K562 (cell line): Measurements from ENCODE around the gene LGALS12. TPM values are rescaled to one million over a fixed set of nuclear protein-coding genes. Genes with fewer than 3 reads are reported as not detected.

Experiments
- CTBP1 ChIP-seq: fragments of 450-650 bp; IDR thresholded peaks from 2 replicates; pipeline ENCODE4 v1.6.1; 2016; ENCODE audit warnings: borderline replicate concordance
- ESRRA ChIP-seq: fragments of 450-650 bp; IDR thresholded peaks from 2 replicates; pipeline ENCODE4 v1.6.1; 2014; ENCODE audit warnings: low read depth, mild to moderate bottlenecking, moderate library complexity, borderline replicate concordance
- FOXA3 ChIP-seq, 2 experiments: fragments of 450-650 bp in 1 of 2; sonication (generic) in 1 of 2; formaldehyde crosslinking; IDR thresholded peaks in 1 of 2; conservative IDR thresholded peaks in 1 of 2; 2 replicates each; pipeline versions ENCODE4 v1.4.0 to v1.8.0; 2020 to 2022; ENCODE audit warnings: mild to moderate bottlenecking in 2 of 2, missing genetic modification reagents in 1 of 2
- ILK ChIP-seq: fragments of 450-650 bp; IDR thresholded peaks from 2 replicates; pipeline ENCODE4 v1.6.1; 2016; ENCODE audit warnings: missing genetic modification characterization, low read depth, mild to moderate bottlenecking, missing compliant biosample characterization, moderate library complexity, borderline replicate concordance
- RUNX1 ChIP-seq: sonication (generic); IDR thresholded peaks from 2 replicates; pipeline ENCODE4 v1.6.1; 2016; ENCODE audit warnings: antibody characterized with exemption, low read depth
- ZNF324 ChIP-seq: fragments of 250-450 bp; sonication (Bioruptor Pico); IDR thresholded peaks from 2 replicates; pipeline ENCODE4 v1.4.0; 2020; ENCODE audit warnings: mild to moderate bottlenecking
- ZNF583 ChIP-seq: fragments of 250-450 bp; sonication (Bioruptor Pico); IDR thresholded peaks from 2 replicates; pipeline ENCODE4 v1.4.0; 2020
- polyA plus RNA-seq, 8 experiments: library from polyadenylated mRNA; depleted of rRNA in 4 of 8; stranded (reverse) in 5 of 8; unstranded in 3 of 8; fragments of >200 nt; fragmentation: Nextera tagmentation in 2 of 8; fragmentation: Illumina TruSeq in 1 of 8; extraction: Ambion mirVana in 2 of 8; extraction: Trizol in 1 of 8; gene quantifications; 2 replicates each; pipeline versions ENCODE4 v1.2.1 to v1.2.3, GENCODE V29; 2011 to 2014; ENCODE audit warnings: inconsistent platforms in 1 of 8, missing spikeins in 1 of 8
- total RNA-seq, 7 experiments: library from RNA; depleted of rRNA in 6 of 7; stranded (reverse); fragments of >200 nt in 6 of 7; fragmentation: Illumina TruSeq in 2 of 7; extraction: Trizol in 2 of 7; gene quantifications; 2 replicates each; pipeline versions ENCODE4 v1.2.1 to v1.2.3, GENCODE V29; 2011 to 2021; ENCODE audit warnings: low replicate concordance in 1 of 7
- TF ChIP-seq, protein P1 (sequence below): sonication (generic); formaldehyde crosslinking; IDR thresholded peaks from 2 replicates; pipeline ENCODE4 v1.8.0; 2022; ENCODE audit warnings: missing genetic modification reagents, mild to moderate bottlenecking, borderline replicate concordance
- TF ChIP-seq, protein P2 (sequence below): fragments of 450-650 bp; formaldehyde crosslinking; IDR thresholded peaks from 2 replicates; pipeline ENCODE4 v1.4.0; 2020; ENCODE audit warnings: mild to moderate bottlenecking, moderate library complexity
- TF ChIP-seq, protein P3 (sequence below): sonication (generic); formaldehyde crosslinking; IDR thresholded peaks from 2 replicates; pipeline ENCODE4 v1.4.0; 2020; ENCODE audit warnings: mild to moderate bottlenecking, missing genetic modification reagents
- TF ChIP-seq, protein P4 (sequence below): fragments of 450-650 bp; conservative IDR thresholded peaks from 2 replicates; pipeline ENCODE4 v1.6.1; 2016; ENCODE audit warnings: missing genetic modification characterization, low read depth, mild to moderate bottlenecking, control low read depth, missing compliant biosample characterization

Gene LGALS12
- total and polyA plus RNA-seq, 9 of the 15 experiments (the other 6 are each of a cell fraction or from before 2014, with no cell fraction given) = 0.66 to 8.0 (median 5.0) TPM

DNA sequence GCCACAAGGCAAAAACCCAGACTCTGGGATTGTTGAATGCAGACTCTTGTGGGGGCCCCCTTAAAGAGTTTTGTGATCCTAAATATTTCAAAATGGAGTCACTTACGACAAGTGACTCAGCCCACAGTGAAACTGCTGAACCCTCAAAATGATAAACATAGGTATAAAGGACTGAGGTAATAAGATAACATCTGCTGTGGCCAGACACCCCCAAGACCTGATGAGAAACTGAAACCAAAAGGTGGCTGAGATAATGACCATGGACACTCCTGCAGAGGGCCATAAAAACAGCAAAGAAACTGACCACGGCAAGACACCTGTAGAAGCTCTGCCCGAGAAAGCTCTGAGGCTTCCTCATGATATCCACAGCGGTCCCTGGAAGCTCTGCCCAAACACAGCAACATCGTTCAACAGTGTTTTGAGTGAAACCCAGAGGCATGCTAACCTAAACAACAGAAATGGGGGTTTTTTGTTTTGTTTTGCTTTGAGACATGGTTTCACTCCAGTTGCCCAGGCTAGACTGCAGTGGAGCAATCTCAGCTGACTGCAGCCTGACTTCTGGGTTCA, 29.1 kb downstream of the LGALS12 start (continued):
- TF ChIP-seq, protein P1, sequence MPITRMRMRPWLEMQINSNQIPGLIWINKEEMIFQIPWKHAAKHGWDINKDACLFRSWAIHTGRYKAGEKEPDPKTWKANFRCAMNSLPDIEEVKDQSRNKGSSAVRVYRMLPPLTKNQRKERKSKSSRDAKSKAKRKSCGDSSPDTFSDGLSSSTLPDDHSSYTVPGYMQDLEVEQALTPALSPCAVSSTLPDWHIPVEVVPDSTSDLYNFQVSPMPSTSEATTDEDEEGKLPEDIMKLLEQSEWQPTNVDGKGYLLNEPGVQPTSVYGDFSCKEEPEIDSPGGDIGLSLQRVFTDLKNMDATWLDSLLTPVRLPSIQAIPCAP (CRISPR knock-in tag) = no peak
- peak; percentile 87 for TF ChIP-seq ZNF324
- peak; percentile 95 for TF ChIP-seq ILK (tag)
- TF ChIP-seq ESRRA = no peak
- peak; percentile 10; the same call in 1 of the 2 replicates for TF ChIP-seq CTBP1
- no peak for TF ChIP-seq RUNX1
- TF ChIP-seq ZNF583 (CRISPR knock-in tag) = peak; percentile 99
- TF ChIP-seq, protein P2, sequence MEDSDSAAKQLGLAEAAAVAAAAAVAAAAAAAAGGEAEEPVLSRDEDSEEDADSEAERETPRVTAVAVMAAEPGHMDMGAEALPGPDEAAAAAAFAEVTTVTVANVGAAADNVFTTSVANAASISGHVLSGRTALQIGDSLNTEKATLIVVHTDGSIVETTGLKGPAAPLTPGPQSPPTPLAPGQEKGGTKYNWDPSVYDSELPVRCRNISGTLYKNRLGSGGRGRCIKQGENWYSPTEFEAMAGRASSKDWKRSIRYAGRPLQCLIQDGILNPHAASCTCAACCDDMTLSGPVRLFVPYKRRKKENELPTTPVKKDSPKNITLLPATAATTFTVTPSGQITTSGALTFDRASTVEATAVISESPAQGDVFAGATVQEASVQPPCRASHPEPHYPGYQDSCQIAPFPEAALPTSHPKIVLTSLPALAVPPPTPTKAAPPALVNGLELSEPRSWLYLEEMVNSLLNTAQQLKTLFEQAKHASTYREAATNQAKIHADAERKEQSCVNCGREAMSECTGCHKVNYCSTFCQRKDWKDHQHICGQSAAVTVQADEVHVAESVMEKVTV (CRISPR knock-in tag) = peak; percentile 81
- TF ChIP-seq, protein P3, sequence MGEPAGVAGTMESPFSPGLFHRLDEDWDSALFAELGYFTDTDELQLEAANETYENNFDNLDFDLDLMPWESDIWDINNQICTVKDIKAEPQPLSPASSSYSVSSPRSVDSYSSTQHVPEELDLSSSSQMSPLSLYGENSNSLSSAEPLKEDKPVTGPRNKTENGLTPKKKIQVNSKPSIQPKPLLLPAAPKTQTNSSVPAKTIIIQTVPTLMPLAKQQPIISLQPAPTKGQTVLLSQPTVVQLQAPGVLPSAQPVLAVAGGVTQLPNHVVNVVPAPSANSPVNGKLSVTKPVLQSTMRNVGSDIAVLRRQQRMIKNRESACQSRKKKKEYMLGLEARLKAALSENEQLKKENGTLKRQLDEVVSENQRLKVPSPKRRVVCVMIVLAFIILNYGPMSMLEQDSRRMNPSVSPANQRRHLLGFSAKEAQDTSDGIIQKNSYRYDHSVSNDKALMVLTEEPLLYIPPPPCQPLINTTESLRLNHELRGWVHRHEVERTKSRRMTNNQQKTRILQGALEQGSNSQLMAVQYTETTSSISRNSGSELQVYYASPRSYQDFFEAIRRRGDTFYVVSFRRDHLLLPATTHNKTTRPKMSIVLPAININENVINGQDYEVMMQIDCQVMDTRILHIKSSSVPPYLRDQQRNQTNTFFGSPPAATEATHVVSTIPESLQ (CRISPR knock-in tag) = no peak
- 0 out of 4 replicates have a peak, but pooled peaks of 1 of the 2 experiments have one; percentile 30 for TF ChIP-seq FOXA3 (CRISPR knock-in tag; conservative IDR thresholded peaks at IDR 0.05 in 1 of 2, IDR thresholded peaks at IDR 0.05 in 1 of 2)
- TF ChIP-seq, protein P4, sequence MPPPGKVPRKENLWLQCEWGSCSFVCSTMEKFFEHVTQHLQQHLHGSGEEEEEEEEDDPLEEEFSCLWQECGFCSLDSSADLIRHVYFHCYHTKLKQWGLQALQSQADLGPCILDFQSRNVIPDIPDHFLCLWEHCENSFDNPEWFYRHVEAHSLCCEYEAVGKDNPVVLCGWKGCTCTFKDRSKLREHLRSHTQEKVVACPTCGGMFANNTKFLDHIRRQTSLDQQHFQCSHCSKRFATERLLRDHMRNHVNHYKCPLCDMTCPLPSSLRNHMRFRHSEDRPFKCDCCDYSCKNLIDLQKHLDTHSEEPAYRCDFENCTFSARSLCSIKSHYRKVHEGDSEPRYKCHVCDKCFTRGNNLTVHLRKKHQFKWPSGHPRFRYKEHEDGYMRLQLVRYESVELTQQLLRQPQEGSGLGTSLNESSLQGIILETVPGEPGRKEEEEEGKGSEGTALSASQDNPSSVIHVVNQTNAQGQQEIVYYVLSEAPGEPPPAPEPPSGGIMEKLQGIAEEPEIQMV (tag) = peak; percentile 93
